CD4-positive, alpha-beta T cell (primary cell): Measurements from ENCODE around the gene KNDC1. TPM values are rescaled to one million over a fixed set of nuclear protein-coding genes. Genes with fewer than 3 reads are reported as not detected.

ENCODE experiments used
- ATAC-seq: fragments of 200-7000 bp; cut with Tn5 transposase; one replicate; pipeline ENCODE4 v1.10.0; 2022; ENCODE audit warnings: mild to moderate bottlenecking; ENCODE audit not compliant: poor library complexity
- CTCF ChIA-PET: fragments of 350-600 bp; sonication (Branson Sonifier 250); formaldehyde crosslinking; loops from one replicate; lab custom pipeline; 2021; ENCODE audit warnings: antibody characterized with exemption, inconsistent platforms; lab: Charles Lee
- POLR2A ChIA-PET: fragments of 350-600 bp; sonication (Branson Sonifier 250); formaldehyde crosslinking; loops from one replicate; lab custom pipeline; 2021; ENCODE audit warnings: antibody characterized with exemption, inconsistent platforms; lab: Charles Lee
- DNase-seq, 14 experiments: peaks; one replicate each; pipeline ENCODE4 v3.0.0-alpha.2; 2013 to 2020; ENCODE audit warnings: mixed read lengths in 2 of 14
- H3K27ac ChIP-seq, 2 donors: one replicate each; pipeline versions ENCODE4 v1.5.1 to v1.7.0; 2013; ENCODE audit warnings: low read length in 2 of 2, low read depth in 1 of 2, mild to moderate bottlenecking in 1 of 2
- H3K27me3 ChIP-seq, 2 experiments: 1 replicate in 1 of 2; 2 replicates in 1 of 2; pipeline versions ENCODE4 v1.6.1 to v1.7.0; 2013; ENCODE audit warnings: low read length in 2 of 2, control low read depth in 1 of 2, mild to moderate bottlenecking in 1 of 2, moderate library complexity in 1 of 2; ENCODE audit not compliant: insufficient read depth in 2 of 2, control insufficient read depth in 1 of 2
- H3K36me3 ChIP-seq: one replicate; pipeline ENCODE4 v1.6.1; 2013; ENCODE audit warnings: low read length, control low read depth; ENCODE audit not compliant: insufficient read depth
- H3K4me1 ChIP-seq: one replicate; pipeline ENCODE4 v1.6.1; 2013; ENCODE audit warnings: low read length, control low read depth; ENCODE audit not compliant: insufficient read depth
- H3K4me3 ChIP-seq: one replicate; pipeline ENCODE4 v1.5.1; 2013; ENCODE audit warnings: mild to moderate bottlenecking, low read length, moderate library complexity
- H3K9me3 ChIP-seq, 2 experiments: 1 replicate in 1 of 2; 2 replicates in 1 of 2; pipeline versions ENCODE4 v1.6.1 to v1.7.0; 2013; ENCODE audit warnings: low read length in 2 of 2, mild to moderate bottlenecking in 2 of 2, control low read depth in 1 of 2, moderate library complexity in 1 of 2; ENCODE audit not compliant: control insufficient read depth in 1 of 2, insufficient read depth in 1 of 2
- H3K27ac Mint-ChIP-seq: one replicate; pipeline ENCODE4 v1.8.0; 2020; ENCODE audit warnings: mixed read lengths
- H3K27me3 Mint-ChIP-seq: one replicate; pipeline ENCODE4 v1.8.0; 2021; ENCODE audit warnings: mixed read lengths
- H3K36me3 Mint-ChIP-seq: one replicate; pipeline ENCODE4 v1.8.0; 2021; ENCODE audit warnings: low read depth, mixed read lengths
- H3K4me1 Mint-ChIP-seq: one replicate; pipeline ENCODE4 v1.8.0; 2021; ENCODE audit warnings: low read depth, mixed read lengths
- H3K4me3 Mint-ChIP-seq: one replicate; pipeline ENCODE4 v1.8.0; 2020; ENCODE audit warnings: mild to moderate bottlenecking, mixed read lengths
- H3K9me3 Mint-ChIP-seq: one replicate; pipeline ENCODE4 v1.8.0; 2020; ENCODE audit warnings: mixed read lengths
- CTCF ChIP-seq: fragments of 200-600 bp; IDR thresholded peaks from one replicate; pipeline ENCODE4 v1.8.0; 2022; ENCODE audit warnings: antibody characterized with exemption, mild to moderate bottlenecking
- intact Hi-C, 2 experiments: fragments of 100-400 bp; cut with DNase I in 1 of 2; cut with micrococcal nuclease in 1 of 2; formaldehyde crosslinking; loops; one replicate each; pipeline versions ENCODE4 v1.15.1 to v1.9.0; 2023 to 2025; cut with DNase I, micrococcal nuclease
- total RNA-seq, 174 experiments: library from RNA in 2 of 174; stranded (reverse) in 2 of 174; gene quantifications; one replicate each; pipeline ENCODE4 v1.2.3 and lab custom pipeline; 2021 to 2026

Gene KNDC1
- total RNA-seq, 2 experiments from 2014 or later = not detected

DNA sequence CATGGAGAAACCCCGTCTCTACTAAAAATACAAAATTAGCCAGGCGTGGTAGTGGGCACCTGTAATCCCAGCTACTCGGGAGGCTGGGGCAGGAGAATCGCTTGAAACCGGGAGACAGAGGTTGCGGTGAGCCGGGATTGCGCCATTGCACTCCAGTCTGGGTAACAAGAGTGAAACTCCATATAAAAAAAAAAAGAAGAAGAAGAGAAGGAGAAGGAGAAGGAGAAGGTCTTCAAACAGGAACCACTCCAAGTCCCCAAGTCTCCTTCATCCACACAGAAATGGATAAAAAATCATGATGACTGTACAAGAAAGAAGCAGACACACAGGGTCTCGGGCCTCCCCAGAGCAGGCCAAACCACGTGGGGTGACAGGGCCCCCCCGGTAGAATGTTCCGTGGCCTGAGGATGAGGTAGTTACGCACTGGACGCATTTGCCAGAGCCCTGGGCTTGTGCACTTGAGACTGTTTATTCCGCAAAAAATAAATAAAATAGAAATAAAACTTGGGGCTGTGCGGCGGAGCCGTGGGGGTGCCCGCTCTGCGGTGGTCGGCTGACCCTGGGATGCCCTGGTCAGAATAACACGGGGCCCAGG is 93.4 kb downstream of the KNDC1 start:
- H3K9me3 ChIP-seq = no peaks in the 10 kb centered on the region
- ATAC-seq (no peak), DNase-seq (no peak)
- Mint-ChIP-seq H3K27me3 (no peaks in the 10 kb centered on the region), H3K4me1 (peaks cover 16% of the 10 kb centered on the region), H3K36me3 (no peaks in the 10 kb centered on the region), H3K9me3 (no peaks in the 10 kb centered on the region), H3K27ac (no peak overlapping the region), H3K4me3 (no peak overlapping the region)
- peaks cover 17% of the 10 kb centered on the region for H3K4me1 ChIP-seq
- H3K36me3 ChIP-seq = no peaks in the 10 kb centered on the region
- no peaks in the 10 kb centered on the region for H3K27me3 ChIP-seq
- no peak for TF ChIP-seq CTCF
- no peak overlapping the region for H3K4me3 ChIP-seq
- ChIA-PET POLR2A (no interaction called here), CTCF (no interaction called here)
- intact Hi-C loops = no loop called here
- H3K27ac ChIP-seq = no peak overlapping the region

DNA sequence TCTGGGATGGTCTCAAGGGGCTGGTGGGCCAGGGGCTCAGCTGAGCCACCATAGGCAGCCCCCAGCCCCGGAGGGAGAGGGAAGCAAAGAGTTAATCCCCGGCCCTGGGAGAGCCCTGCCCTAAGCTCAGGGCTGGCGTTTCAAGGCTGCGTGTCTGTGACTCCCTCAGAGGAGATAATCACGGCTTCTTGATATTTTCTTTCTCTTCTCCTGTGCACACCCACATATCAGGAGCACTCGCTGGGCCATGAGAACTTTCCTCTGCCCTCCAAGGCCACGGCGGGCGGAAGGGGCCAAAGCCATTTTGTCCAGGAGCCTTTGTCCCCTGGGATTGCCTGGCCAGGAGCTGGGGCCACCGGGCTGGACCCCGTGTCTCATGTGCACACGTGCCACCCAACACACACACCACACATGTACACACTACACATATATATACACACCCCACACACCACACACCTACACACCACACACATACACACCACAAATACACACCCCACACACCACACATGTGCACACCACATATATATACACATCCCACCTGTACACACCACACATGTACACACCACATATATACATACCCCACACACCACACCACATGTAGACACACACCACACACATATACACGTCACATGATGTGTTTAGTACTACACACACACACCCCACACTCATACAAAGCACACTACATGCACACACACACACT is 94.6 kb downstream of the KNDC1 start:
- Mint-ChIP-seq H3K4me1 (peaks cover 24% of the 10 kb centered on the region), H3K27ac (peak overlapping the region; percentile 11), H3K9me3 (no peaks in the 10 kb centered on the region), H3K27me3 (peaks cover 5% of the 10 kb centered on the region), H3K4me3 (no peak overlapping the region), H3K36me3 (peaks cover 6% of the 10 kb centered on the region)
- no peak for DNase-seq
- peaks cover 29% of the 10 kb centered on the region for H3K4me1 ChIP-seq
- H3K36me3 ChIP-seq = no peaks in the 10 kb centered on the region
- POLR2A ChIA-PET = no interaction called here
- no peaks in the 10 kb centered on the region for H3K27me3 ChIP-seq
- no peak for ATAC-seq
- CTCF ChIA-PET = no interaction called here
- H3K9me3 ChIP-seq = no peaks in the 10 kb centered on the region
- no peak overlapping the region for H3K27ac ChIP-seq
- intact Hi-C loops = loop anchor here in 1 of 2 experiments (5.0 kb wide), 1 partner anchor 53 kb away; the partner anchor contains the start of genes TUBGCP2 and ZNF511
- no peak overlapping the region for H3K4me3 ChIP-seq
- TF ChIP-seq CTCF = no peak

DNA sequence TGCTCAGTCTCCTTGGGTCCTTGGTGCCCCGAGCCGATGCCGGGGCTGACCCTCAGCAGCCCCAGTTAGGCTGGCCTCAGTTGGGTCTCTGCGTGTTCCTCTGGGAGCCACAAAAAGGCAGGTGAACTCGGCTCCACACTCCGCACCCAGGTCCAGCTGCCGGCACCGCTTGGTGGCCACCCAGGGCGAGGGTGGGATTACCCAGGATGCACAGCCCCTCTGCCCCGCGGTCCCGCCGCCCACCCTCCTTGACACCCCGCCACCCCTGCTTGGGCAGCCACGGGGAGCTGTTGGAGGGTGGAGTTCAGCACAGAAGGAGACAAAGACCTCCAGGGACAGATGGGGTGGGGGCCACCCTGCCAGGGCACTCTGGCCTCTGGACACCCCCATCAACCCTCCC is 95.3 kb downstream of the KNDC1 start:
- ATAC-seq (no peak), DNase-seq (no peak)
- no peak overlapping the region for H3K4me3 ChIP-seq
- peak overlapping the region; percentile 11 for H3K27ac Mint-ChIP-seq
- no peaks in the 10 kb centered on the region for H3K36me3 ChIP-seq
- H3K9me3 Mint-ChIP-seq = no peaks in the 10 kb centered on the region
- no peaks in the 10 kb centered on the region for H3K9me3 ChIP-seq
- ChIA-PET CTCF (no interaction called here), POLR2A (no interaction called here)
- no peak overlapping the region for H3K27ac ChIP-seq
- peaks cover 7% of the 10 kb centered on the region for H3K36me3 Mint-ChIP-seq
- H3K4me1 ChIP-seq = peaks cover 36% of the 10 kb centered on the region
- H3K4me3 Mint-ChIP-seq = no peak overlapping the region
- peaks cover 5% of the 10 kb centered on the region for H3K27me3 Mint-ChIP-seq
- peaks cover 31% of the 10 kb centered on the region for H3K4me1 Mint-ChIP-seq
- H3K27me3 ChIP-seq = no peaks in the 10 kb centered on the region
- no peak for TF ChIP-seq CTCF
- intact Hi-C loops = loop anchor here in 1 of 2 experiments (5.0 kb wide), 1 partner anchor 52 kb away; the partner anchor contains the start of genes TUBGCP2 and ZNF511
